Activated CD8-positive, alpha-beta T cell treated with anti-CD3 and anti-CD28 coated beads for 36 hours (primary cell): ENCODE measurements around the gene LONRF2. TPM values are rescaled to one million over a fixed set of nuclear protein-coding genes. Genes with fewer than 3 reads are reported as not detected.

ENCODE experiments used
- ATAC-seq: fragments of 200-7000 bp; cut with Tn5 transposase; one replicate; pipeline ENCODE4 v1.10.0; 2021; ENCODE audit warnings: mild to moderate bottlenecking, moderate library complexity
- CTCF ChIA-PET: fragments of 350-600 bp; sonication (Branson Sonifier 250); formaldehyde crosslinking; loops from one replicate; lab custom pipeline; 2021; ENCODE audit warnings: antibody characterized with exemption; lab: Charles Lee
- POLR2A ChIA-PET: fragments of 350-600 bp; sonication (Branson Sonifier 250); formaldehyde crosslinking; loops from one replicate; lab custom pipeline; 2021; ENCODE audit warnings: antibody characterized with exemption; lab: Charles Lee
- DNase-seq: peaks from one replicate; pipeline ENCODE4 v3.0.0-alpha.2; 2020
- H3K27ac Mint-ChIP-seq: one replicate; pipeline ENCODE4 v1.8.0; 2021; ENCODE audit warnings: mild to moderate bottlenecking, mixed read lengths
- H3K27me3 Mint-ChIP-seq: one replicate; pipeline ENCODE4 v1.8.0; 2021; ENCODE audit warnings: mixed read lengths
- H3K36me3 Mint-ChIP-seq: one replicate; pipeline ENCODE4 v1.8.0; 2021; ENCODE audit warnings: low read depth, mixed read lengths
- H3K4me1 Mint-ChIP-seq: one replicate; pipeline ENCODE4 v1.8.0; 2021; ENCODE audit warnings: low read depth, mixed read lengths
- H3K4me3 Mint-ChIP-seq: one replicate; pipeline ENCODE4 v1.8.0; 2021; ENCODE audit warnings: mild to moderate bottlenecking, moderate library complexity, mixed read lengths
- H3K9me3 Mint-ChIP-seq: one replicate; pipeline ENCODE4 v1.8.0; 2021; ENCODE audit warnings: mixed read lengths
- CTCF ChIP-seq: fragments of 200-600 bp; IDR thresholded peaks from one replicate; pipeline ENCODE4 v1.8.0; 2022; ENCODE audit warnings: antibody characterized with exemption, mild to moderate bottlenecking
- intact Hi-C: fragments of 100-400 bp; cut with micrococcal nuclease; formaldehyde crosslinking; loops from one replicate; pipeline ENCODE4 v1.10.0; 2022
- total RNA-seq, 2 experiments: library from RNA; stranded (reverse); gene quantifications; one replicate each; pipeline ENCODE4 v1.2.3, GENCODE V29; 2021

LONRF2 gene
- total RNA-seq, 2 experiments from 2014 or later = 0.04 to 0.20 TPM

- peaks cover 3% of the 10 kb centered on the region for H3K27me3 Mint-ChIP-seq
- intact Hi-C loops = no loop called here
- peak; percentile 76 for DNase-seq
- no peaks in the 10 kb centered on the region for H3K36me3 Mint-ChIP-seq
- no peaks in the 10 kb centered on the region for H3K4me1 Mint-ChIP-seq
- POLR2A ChIA-PET = interaction anchor here (0.8 to 1.3 kb wide), 2 partner anchors 26 to 32 kb away, joined by 3 read pairs; no protein-coding TSS in a partner anchor
- CTCF ChIA-PET = interaction anchor here (2.3 to 3.5 kb wide), 2 partner anchors 30 to 89 kb away, joined by 13 to 20 read pairs; no protein-coding TSS in a partner anchor
- ATAC-seq = peak; percentile 78
- no peak overlapping the region for H3K4me3 Mint-ChIP-seq
- no peak overlapping the region for H3K27ac Mint-ChIP-seq
- H3K9me3 Mint-ChIP-seq = no peaks in the 10 kb centered on the region
- TF ChIP-seq CTCF = no peak
Measured at GRCh38 chr2:100292022-100292580, 30.2 kb downstream of the LONRF2 start.

GRCh38 chr2:100291152-100291970 is 30.9 kb downstream of the LONRF2 start:
- DNase-seq = peak; percentile 81
- TF ChIP-seq CTCF = no peak
- no peak overlapping the region for H3K27ac Mint-ChIP-seq
- H3K4me3 Mint-ChIP-seq = no peak overlapping the region
- peak; percentile 93 for ATAC-seq
- no peaks in the 10 kb centered on the region for H3K36me3 Mint-ChIP-seq
- H3K9me3 Mint-ChIP-seq = no peaks in the 10 kb centered on the region
- CTCF ChIA-PET = interaction anchor here (2.3 to 3.5 kb wide), 2 partner anchors 29 to 90 kb away, joined by 13 to 20 read pairs; no protein-coding TSS in a partner anchor
- POLR2A ChIA-PET = interaction anchor here (0.8 to 1.3 kb wide), 2 partner anchors 25 to 32 kb away, joined by 3 read pairs; no protein-coding TSS in a partner anchor
- H3K4me1 Mint-ChIP-seq = no peaks in the 10 kb centered on the region
- intact Hi-C loops = no loop called here
- peaks cover 5% of the 10 kb centered on the region for H3K27me3 Mint-ChIP-seq

- Mint-ChIP-seq H3K27me3 (peaks cover 5% of the 10 kb centered on the region), H3K4me1 (no peaks in the 10 kb centered on the region), H3K27ac (no peak overlapping the region), H3K36me3 (no peaks in the 10 kb centered on the region), H3K9me3 (no peaks in the 10 kb centered on the region), H3K4me3 (no peak overlapping the region)
- no peak for ATAC-seq
- no peak for TF ChIP-seq CTCF
- intact Hi-C loops = no loop called here
- POLR2A ChIA-PET = interaction anchor here (1.3 kb wide), 1 partner anchor 25 kb away, joined by 3 read pairs; no protein-coding TSS in a partner anchor
- CTCF ChIA-PET = interaction anchor here (3.5 kb wide), 1 partner anchor 28 kb away, joined by 20 read pairs; no protein-coding TSS in a partner anchor
- no peak for DNase-seq
Measured at GRCh38 chr2:100290718-100291151, 31.6 kb downstream of the LONRF2 start.

GRCh38 chr2:100289020-100289419 is 33.3 kb downstream of the LONRF2 start:
- intact Hi-C loops = no loop called here
- H3K27me3 Mint-ChIP-seq = peaks cover 5% of the 10 kb centered on the region
- no peaks in the 10 kb centered on the region for H3K36me3 Mint-ChIP-seq
- no peaks in the 10 kb centered on the region for H3K4me1 Mint-ChIP-seq
- ChIA-PET CTCF (interaction anchor here (1.2 kb wide), 1 partner anchor 9 kb away, joined by 3 read pairs; no protein-coding TSS in a partner anchor), POLR2A (no interaction called here)
- no peak overlapping the region for H3K4me3 Mint-ChIP-seq
- no peak for ATAC-seq
- H3K27ac Mint-ChIP-seq = no peak overlapping the region
- H3K9me3 Mint-ChIP-seq = no peaks in the 10 kb centered on the region
- no peak for TF ChIP-seq CTCF
- DNase-seq = no peak
